ENCODE measurements around the gene CHI3L2.

- TF ChIP-seq CTCF (IDR thresholded peaks at IDR 0.05; ENCODE audit: low read length) (no peak), EZH2 (IDR thresholded peaks at IDR 0.05; ENCODE audit: borderline replicate concordance, low read length) (no peak)
Measured at GRCh38 chr1:111227434-111227833, at the start of gene CHI3L2.
